WTC11 (cell line): Measurements from ENCODE around the gene KRTAP13-1. TPM values are rescaled to one million over a fixed set of nuclear protein-coding genes. Genes with fewer than 3 reads are reported as not detected.

ENCODE experiments used
- ATAC-seq: fragments of 200-7000 bp; cut with Tn5 transposase; 2 replicates; pipeline ENCODE4 v1.10.0; 2021; ENCODE audit warnings: mild to moderate bottlenecking, moderate library complexity
- CTCF ChIA-PET: fragments of 300-600 bp; sonication (Branson Sonifier 250); formaldehyde crosslinking; loops from one replicate; lab custom pipeline; 2021; ENCODE audit warnings: antibody characterized with exemption; lab: Charles Lee
- POLR2A ChIA-PET: fragments of 350-600 bp; sonication (Branson Sonifier 250); formaldehyde crosslinking; loops from one replicate; lab custom pipeline; 2021; ENCODE audit warnings: antibody characterized with exemption; lab: Charles Lee
- DNase-seq: peaks from one replicate; pipeline ENCODE4 v3.0.0; 2021; ENCODE audit warnings: low spot score
- H3K27ac Mint-ChIP-seq: 2 replicates; pipeline ENCODE4 v1.8.0; 2021; ENCODE audit warnings: mixed read lengths
- H3K27me3 Mint-ChIP-seq: 2 replicates; pipeline ENCODE4 v1.8.0; 2021; ENCODE audit warnings: low read depth, mild to moderate bottlenecking, moderate library complexity, mixed read lengths
- H3K36me3 Mint-ChIP-seq: 2 replicates; pipeline ENCODE4 v1.8.0; 2021; ENCODE audit warnings: mixed read lengths
- H3K4me1 Mint-ChIP-seq: 2 replicates; pipeline ENCODE4 v1.8.0; 2022; ENCODE audit warnings: mixed read lengths
- H3K4me3 Mint-ChIP-seq: 2 replicates; pipeline ENCODE4 v1.8.0; 2021; ENCODE audit warnings: mild to moderate bottlenecking, moderate library complexity, mixed read lengths
- H3K9me3 Mint-ChIP-seq: 2 replicates; pipeline ENCODE4 v1.8.0; 2021; ENCODE audit warnings: mixed read lengths
- FOXJ3 ChIP-seq: sonication (generic); formaldehyde crosslinking; IDR thresholded peaks from 2 replicates; pipeline ENCODE4 v1.9.0; 2021; ENCODE audit warnings: missing genetic modification reagents, mild to moderate bottlenecking, borderline replicate concordance
- GABPB1 ChIP-seq: sonication (generic); formaldehyde crosslinking; IDR thresholded peaks from 2 replicates; pipeline ENCODE4 v1.8.1; 2023; ENCODE audit warnings: mild to moderate bottlenecking, missing genetic modification reagents
- GRHL2 ChIP-seq: fragments of 250-450 bp; sonication (Bioruptor Pico); IDR thresholded peaks from 2 replicates; pipeline ENCODE4 v1.8.0; 2022; ENCODE audit warnings: mild to moderate bottlenecking, moderate library complexity; ENCODE audit not compliant: insufficient replicate concordance, severe bottlenecking
- GTF2I ChIP-seq: fragments of 250-450 bp; sonication (Bioruptor Pico); conservative IDR thresholded peaks from 2 replicates; pipeline ENCODE4 v1.4.0; 2021; ENCODE audit warnings: mild to moderate bottlenecking
- HMGA2 ChIP-seq: fragments of 250-450 bp; sonication (Bioruptor Pico); IDR thresholded peaks from 2 replicates; pipeline ENCODE4 v1.4.0; 2021; ENCODE audit warnings: mild to moderate bottlenecking, moderate library complexity
- IRF2 ChIP-seq: sonication (generic); formaldehyde crosslinking; IDR thresholded peaks from 2 replicates; pipeline ENCODE4 v1.8.0; 2022; ENCODE audit warnings: low read depth, missing genetic modification reagents, borderline replicate concordance
- JAZF1 ChIP-seq: fragments of 250-450 bp; sonication (Bioruptor Pico); IDR thresholded peaks from 2 replicates; pipeline ENCODE4 v1.9.0; 2021; ENCODE audit warnings: moderate library complexity, mild to moderate bottlenecking, inconsistent platforms
- MXD4 ChIP-seq: fragments of 250-450 bp; sonication (Bioruptor Pico); IDR thresholded peaks from 2 replicates; pipeline ENCODE4 v1.8.0; 2021; ENCODE audit warnings: mild to moderate bottlenecking, moderate library complexity, borderline replicate concordance
- NFYB ChIP-seq: sonication (generic); formaldehyde crosslinking; conservative IDR thresholded peaks from 2 replicates; pipeline ENCODE4 v1.8.0; 2022; ENCODE audit warnings: low read depth, missing genetic modification reagents
- NR2C2 ChIP-seq: sonication (generic); formaldehyde crosslinking; IDR thresholded peaks from 2 replicates; pipeline ENCODE4 v1.8.0; 2022; ENCODE audit warnings: mild to moderate bottlenecking, missing genetic modification reagents
- NR3C1 ChIP-seq: sonication (generic); formaldehyde crosslinking; conservative IDR thresholded peaks from 2 replicates; pipeline ENCODE4 v1.8.1; 2023; ENCODE audit warnings: low read depth, mild to moderate bottlenecking, missing genetic modification reagents
- ZNF232 ChIP-seq: sonication (generic); formaldehyde crosslinking; IDR thresholded peaks from 2 replicates; pipeline ENCODE4 v1.8.0; 2022; ENCODE audit warnings: mild to moderate bottlenecking, missing genetic modification reagents
- ZNF423 ChIP-seq: fragments of 250-450 bp; sonication (Bioruptor Pico); IDR thresholded peaks from 2 replicates; pipeline ENCODE4 v2.1.2; 2022; ENCODE audit warnings: mild to moderate bottlenecking, moderate library complexity
- ZNF671 ChIP-seq: fragments of 250-450 bp; sonication (Bioruptor Pico); IDR thresholded peaks from 2 replicates; pipeline ENCODE4 v1.8.0; 2021; ENCODE audit warnings: mild to moderate bottlenecking
- total RNA-seq: library from RNA; stranded (reverse); gene quantifications from 3 replicates; pipeline ENCODE4 v1.2.3, GENCODE V29; 2021
- TF ChIP-seq, protein P1 (sequence below): sonication (generic); formaldehyde crosslinking; IDR thresholded peaks from 2 replicates; pipeline ENCODE4 v1.8.1; 2023; ENCODE audit warnings: mild to moderate bottlenecking, missing genetic modification reagents, borderline replicate concordance
- TF ChIP-seq, protein P2 (sequence below): fragments of 250-450 bp; sonication (Bioruptor Pico); IDR thresholded peaks from 2 replicates; pipeline ENCODE4 v1.9.0; 2021; ENCODE audit warnings: moderate library complexity, mild to moderate bottlenecking, inconsistent platforms, borderline replicate concordance
- TF ChIP-seq, protein P3 (sequence below): sonication (generic); formaldehyde crosslinking; IDR thresholded peaks from 2 replicates; pipeline ENCODE4 v1.8.0; 2022; ENCODE audit warnings: mild to moderate bottlenecking, missing genetic modification reagents
- TF ChIP-seq, protein P4 (sequence below): sonication (generic); formaldehyde crosslinking; IDR thresholded peaks from 2 replicates; pipeline ENCODE4 v1.8.0; 2022; ENCODE audit warnings: mild to moderate bottlenecking, missing genetic modification reagents
- TF ChIP-seq, protein P5 (sequence below): sonication (generic); formaldehyde crosslinking; IDR thresholded peaks from 2 replicates; pipeline ENCODE4 v1.8.1; 2023; ENCODE audit warnings: mild to moderate bottlenecking, missing genetic modification reagents
- TF ChIP-seq, protein P6 (sequence below): sonication (generic); formaldehyde crosslinking; IDR thresholded peaks from 2 replicates; pipeline ENCODE4 v1.8.1; 2022; ENCODE audit warnings: mild to moderate bottlenecking, missing genetic modification reagents, moderate library complexity, borderline replicate concordance
- TF ChIP-seq, protein P7 (sequence below): fragments of 250-450 bp; sonication (Bioruptor Pico); IDR thresholded peaks from 2 replicates; pipeline ENCODE4 v2.1.2; 2022; ENCODE audit warnings: mild to moderate bottlenecking, moderate library complexity
- TF ChIP-seq, protein P8 (sequence below): sonication (generic); formaldehyde crosslinking; IDR thresholded peaks from 2 replicates; pipeline ENCODE4 v1.8.1; 2022; ENCODE audit warnings: low read depth, mild to moderate bottlenecking, moderate library complexity, missing genetic modification reagents, borderline replicate concordance

KRTAP13-1 gene
- total RNA-seq, 1 experiment from 2014 or later, result not detected

DNA sequence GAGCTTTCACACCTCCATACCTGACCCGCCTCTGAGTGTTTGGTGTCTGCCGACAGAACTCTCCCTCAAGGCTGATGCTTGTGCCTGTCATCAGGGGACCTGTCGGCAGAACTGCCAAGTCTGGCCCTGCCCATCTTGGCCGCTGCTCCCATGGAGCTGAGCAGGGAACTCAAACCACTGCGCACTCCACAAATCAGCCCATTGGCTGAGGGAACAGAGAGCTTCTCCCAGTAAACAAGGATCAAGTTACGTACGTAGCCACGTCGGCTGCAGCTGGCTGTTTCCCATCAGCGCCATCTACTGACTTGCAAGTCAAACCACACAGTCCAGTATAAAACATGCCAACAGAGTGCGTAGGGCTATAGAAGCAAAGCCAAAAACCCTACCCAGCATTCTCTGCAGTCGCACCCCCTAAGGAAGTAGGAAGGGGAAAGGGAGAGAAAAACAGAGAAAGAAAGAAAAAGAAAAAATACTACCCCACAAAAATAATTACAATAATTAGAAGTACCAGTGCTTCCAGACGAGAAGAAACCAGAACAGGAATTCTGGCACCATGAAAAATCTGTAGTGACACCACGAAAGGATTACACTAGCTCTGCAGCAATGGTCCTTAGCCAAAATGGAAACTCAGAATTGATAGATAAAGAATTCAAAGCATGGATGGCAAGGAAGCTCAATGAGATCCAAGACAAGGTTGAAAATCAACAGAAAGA is 13.1 kb downstream of the KRTAP13-1 start (continued):
- TF ChIP-seq, protein P1, sequence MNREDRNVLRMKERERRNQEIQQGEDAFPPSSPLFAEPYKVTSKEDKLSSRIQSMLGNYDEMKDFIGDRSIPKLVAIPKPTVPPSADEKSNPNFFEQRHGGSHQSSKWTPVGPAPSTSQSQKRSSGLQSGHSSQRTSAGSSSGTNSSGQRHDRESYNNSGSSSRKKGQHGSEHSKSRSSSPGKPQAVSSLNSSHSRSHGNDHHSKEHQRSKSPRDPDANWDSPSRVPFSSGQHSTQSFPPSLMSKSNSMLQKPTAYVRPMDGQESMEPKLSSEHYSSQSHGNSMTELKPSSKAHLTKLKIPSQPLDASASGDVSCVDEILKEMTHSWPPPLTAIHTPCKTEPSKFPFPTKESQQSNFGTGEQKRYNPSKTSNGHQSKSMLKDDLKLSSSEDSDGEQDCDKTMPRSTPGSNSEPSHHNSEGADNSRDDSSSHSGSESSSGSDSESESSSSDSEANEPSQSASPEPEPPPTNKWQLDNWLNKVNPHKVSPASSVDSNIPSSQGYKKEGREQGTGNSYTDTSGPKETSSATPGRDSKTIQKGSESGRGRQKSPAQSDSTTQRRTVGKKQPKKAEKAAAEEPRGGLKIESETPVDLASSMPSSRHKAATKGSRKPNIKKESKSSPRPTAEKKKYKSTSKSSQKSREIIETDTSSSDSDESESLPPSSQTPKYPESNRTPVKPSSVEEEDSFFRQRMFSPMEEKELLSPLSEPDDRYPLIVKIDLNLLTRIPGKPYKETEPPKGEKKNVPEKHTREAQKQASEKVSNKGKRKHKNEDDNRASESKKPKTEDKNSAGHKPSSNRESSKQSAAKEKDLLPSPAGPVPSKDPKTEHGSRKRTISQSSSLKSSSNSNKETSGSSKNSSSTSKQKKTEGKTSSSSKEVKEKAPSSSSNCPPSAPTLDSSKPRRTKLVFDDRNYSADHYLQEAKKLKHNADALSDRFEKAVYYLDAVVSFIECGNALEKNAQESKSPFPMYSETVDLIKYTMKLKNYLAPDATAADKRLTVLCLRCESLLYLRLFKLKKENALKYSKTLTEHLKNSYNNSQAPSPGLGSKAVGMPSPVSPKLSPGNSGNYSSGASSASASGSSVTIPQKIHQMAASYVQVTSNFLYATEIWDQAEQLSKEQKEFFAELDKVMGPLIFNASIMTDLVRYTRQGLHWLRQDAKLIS (CRISPR knock-in tag), result no peak
- TF ChIP-seq NR3C1 (CRISPR knock-in tag), result no peak
- TF ChIP-seq NFYB (CRISPR knock-in tag), result peak; percentile 33; the same call in 1 of the 2 replicates
- TF ChIP-seq, protein P2, sequence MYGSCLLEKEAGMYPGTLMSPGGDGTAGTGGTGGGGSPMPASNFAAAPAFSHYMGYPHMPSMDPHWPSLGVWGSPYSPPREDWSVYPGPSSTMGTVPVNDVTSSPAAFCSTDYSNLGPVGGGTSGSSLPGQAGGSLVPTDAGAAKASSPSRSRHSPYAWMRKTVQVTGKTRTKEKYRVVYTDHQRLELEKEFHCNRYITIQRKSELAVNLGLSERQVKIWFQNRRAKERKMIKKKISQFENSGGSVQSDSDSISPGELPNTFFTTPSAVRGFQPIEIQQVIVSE (CRISPR knock-in tag), result no peak
- TF ChIP-seq, protein P3, sequence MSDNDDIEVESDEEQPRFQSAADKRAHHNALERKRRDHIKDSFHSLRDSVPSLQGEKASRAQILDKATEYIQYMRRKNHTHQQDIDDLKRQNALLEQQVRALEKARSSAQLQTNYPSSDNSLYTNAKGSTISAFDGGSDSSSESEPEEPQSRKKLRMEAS (CRISPR knock-in tag), result peak; percentile 70

DNA sequence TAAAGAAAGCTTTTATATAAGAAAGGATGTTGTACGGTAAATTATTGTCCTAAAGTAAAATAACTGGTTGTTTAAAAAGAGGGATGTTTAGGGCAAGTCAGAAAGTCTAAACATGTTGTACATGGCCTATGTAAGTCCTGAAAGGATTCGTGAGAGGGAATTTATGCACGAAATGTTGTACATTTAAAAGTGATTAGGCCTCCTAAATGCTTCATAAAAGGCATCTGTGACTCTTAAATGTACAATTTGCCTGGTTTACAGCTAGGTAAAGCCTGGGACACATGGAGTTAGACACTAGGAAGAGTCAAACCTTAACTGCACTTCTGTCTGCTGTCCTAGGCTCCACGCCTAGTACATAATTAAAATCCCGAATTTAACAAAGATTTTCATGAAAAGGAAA is 20.2 kb downstream of the KRTAP13-1 start:
- no peak for ATAC-seq
- peaks cover 28% of the 10 kb centered on the region for H3K36me3 Mint-ChIP-seq
- H3K4me3 Mint-ChIP-seq, result no peak overlapping the region
- ChIA-PET POLR2A (no interaction called here), CTCF (no interaction called here)
- peaks cover 5% of the 10 kb centered on the region; the same call in 1 of the 2 replicates for H3K27me3 Mint-ChIP-seq
- H3K27ac Mint-ChIP-seq, result no peak overlapping the region
- no peak for DNase-seq
- H3K9me3 Mint-ChIP-seq, result peaks cover 61% of the 10 kb centered on the region
- TF ChIP-seq, protein P4, sequence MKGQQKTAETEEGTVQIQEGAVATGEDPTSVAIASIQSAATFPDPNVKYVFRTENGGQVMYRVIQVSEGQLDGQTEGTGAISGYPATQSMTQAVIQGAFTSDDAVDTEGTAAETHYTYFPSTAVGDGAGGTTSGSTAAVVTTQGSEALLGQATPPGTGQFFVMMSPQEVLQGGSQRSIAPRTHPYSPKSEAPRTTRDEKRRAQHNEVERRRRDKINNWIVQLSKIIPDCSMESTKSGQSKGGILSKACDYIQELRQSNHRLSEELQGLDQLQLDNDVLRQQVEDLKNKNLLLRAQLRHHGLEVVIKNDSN (CRISPR knock-in tag), result no peak
- TF ChIP-seq, protein P5, sequence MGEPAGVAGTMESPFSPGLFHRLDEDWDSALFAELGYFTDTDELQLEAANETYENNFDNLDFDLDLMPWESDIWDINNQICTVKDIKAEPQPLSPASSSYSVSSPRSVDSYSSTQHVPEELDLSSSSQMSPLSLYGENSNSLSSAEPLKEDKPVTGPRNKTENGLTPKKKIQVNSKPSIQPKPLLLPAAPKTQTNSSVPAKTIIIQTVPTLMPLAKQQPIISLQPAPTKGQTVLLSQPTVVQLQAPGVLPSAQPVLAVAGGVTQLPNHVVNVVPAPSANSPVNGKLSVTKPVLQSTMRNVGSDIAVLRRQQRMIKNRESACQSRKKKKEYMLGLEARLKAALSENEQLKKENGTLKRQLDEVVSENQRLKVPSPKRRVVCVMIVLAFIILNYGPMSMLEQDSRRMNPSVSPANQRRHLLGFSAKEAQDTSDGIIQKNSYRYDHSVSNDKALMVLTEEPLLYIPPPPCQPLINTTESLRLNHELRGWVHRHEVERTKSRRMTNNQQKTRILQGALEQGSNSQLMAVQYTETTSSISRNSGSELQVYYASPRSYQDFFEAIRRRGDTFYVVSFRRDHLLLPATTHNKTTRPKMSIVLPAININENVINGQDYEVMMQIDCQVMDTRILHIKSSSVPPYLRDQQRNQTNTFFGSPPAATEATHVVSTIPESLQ (CRISPR knock-in tag), result no peak
- TF ChIP-seq GRHL2 (no peak), ZNF671 (CRISPR knock-in tag) (no peak), JAZF1 (CRISPR knock-in tag) (no peak)
- TF ChIP-seq, protein P6, sequence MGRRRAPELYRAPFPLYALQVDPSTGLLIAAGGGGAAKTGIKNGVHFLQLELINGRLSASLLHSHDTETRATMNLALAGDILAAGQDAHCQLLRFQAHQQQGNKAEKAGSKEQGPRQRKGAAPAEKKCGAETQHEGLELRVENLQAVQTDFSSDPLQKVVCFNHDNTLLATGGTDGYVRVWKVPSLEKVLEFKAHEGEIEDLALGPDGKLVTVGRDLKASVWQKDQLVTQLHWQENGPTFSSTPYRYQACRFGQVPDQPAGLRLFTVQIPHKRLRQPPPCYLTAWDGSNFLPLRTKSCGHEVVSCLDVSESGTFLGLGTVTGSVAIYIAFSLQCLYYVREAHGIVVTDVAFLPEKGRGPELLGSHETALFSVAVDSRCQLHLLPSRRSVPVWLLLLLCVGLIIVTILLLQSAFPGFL, result no peak
- no peaks in the 10 kb centered on the region for H3K4me1 Mint-ChIP-seq

DNA sequence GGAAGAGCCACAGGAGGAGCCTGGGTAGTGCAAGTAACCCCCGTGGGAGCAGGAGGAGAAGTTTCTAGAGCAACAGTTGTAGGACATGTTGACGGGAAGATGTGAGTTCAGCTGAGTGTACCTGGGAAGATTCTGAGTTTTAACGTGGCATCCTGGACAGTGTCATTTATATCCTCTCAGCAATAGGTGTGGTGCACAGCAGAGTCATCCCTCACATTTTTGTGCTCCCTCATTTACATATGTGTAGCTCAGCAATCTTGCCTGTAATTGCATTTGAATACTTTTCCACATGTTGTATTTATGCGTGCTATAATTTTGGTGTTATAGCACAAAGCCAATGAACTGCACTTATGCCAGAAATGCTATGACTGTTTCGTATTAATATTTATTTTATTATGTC is 30.0 kb downstream of the KRTAP13-1 start, which contains the start of gene KRTAP13-3:
Gene KRTAP13-3 (minus strand): TSS at position 101 of the 400 bp plus-strand sequence. CDS start 14 bp downstream, at position 87.
- POLR2A ChIA-PET, result no interaction called here
- ATAC-seq (no peak), DNase-seq (no peak)
- Mint-ChIP-seq H3K36me3 (peaks cover 11% of the 10 kb centered on the region), H3K9me3 (peaks cover 15% of the 10 kb centered on the region), H3K27ac (peak within 1 kb of the TSS; percentile 81), H3K4me3 (no peak within 1 kb of the TSS), H3K4me1 (peaks cover 49% of the 10 kb centered on the region), H3K27me3 (no peaks in the 10 kb centered on the region; the same call in 1 of the 2 replicates)
- CTCF ChIA-PET, result interaction anchor here (0.6 to 2.4 kb wide), 2 partner anchors 8 to 17 kb away, joined by 3 to 10 read pairs; no protein-coding TSS in a partner anchor
- TF ChIP-seq GABPB1 (no peak), FOXJ3 (CRISPR knock-in tag) (no peak), ZNF671 (CRISPR knock-in tag) (no peak), NR2C2 (CRISPR knock-in tag) (no peak), ZNF232 (CRISPR knock-in tag) (no peak), IRF2 (CRISPR knock-in tag) (no peak), ZNF423 (CRISPR knock-in tag) (no peak), MXD4 (CRISPR knock-in tag) (no peak), HMGA2 (no peak), GTF2I (CRISPR knock-in tag) (no peak)
- TF ChIP-seq, protein P7, sequence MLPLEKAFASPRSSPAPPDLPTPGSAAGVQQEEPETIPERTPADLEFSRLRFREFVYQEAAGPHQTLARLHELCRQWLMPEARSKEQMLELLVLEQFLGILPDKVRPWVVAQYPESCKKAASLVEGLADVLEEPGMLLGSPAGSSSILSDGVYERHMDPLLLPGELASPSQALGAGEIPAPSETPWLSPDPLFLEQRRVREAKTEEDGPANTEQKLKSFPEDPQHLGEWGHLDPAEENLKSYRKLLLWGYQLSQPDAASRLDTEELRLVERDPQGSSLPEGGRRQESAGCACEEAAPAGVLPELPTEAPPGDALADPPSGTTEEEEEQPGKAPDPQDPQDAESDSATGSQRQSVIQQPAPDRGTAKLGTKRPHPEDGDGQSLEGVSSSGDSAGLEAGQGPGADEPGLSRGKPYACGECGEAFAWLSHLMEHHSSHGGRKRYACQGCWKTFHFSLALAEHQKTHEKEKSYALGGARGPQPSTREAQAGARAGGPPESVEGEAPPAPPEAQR, result no peak
- TF ChIP-seq, protein P8, sequence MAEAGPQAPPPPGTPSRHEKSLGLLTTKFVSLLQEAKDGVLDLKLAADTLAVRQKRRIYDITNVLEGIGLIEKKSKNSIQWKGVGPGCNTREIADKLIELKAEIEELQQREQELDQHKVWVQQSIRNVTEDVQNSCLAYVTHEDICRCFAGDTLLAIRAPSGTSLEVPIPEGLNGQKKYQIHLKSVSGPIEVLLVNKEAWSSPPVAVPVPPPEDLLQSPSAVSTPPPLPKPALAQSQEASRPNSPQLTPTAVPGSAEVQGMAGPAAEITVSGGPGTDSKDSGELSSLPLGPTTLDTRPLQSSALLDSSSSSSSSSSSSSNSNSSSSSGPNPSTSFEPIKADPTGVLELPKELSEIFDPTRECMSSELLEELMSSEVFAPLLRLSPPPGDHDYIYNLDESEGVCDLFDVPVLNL (CRISPR knock-in tag), result no peak
